Right renal pelvis (tissue), 4 donors: ENCODE measurements around the gene MTCL3.

Experiments used
- DNase-seq, 4 donors: peaks; one replicate each; pipeline ENCODE4 v3.0.0-alpha.2; 2013; ENCODE audit warnings: low read depth in 4 of 4, low spot score in 3 of 4, missing footprints in 1 of 4

Gene MTCL3

GRCh38 chr6:127518710-127519468 lies at the start of gene MTCL3:
TSS of gene MTCL3 (minus strand) at chr6:127519335.
- peak in 3 of 4 donors; percentile 7 to 20 (median 10) for DNase-seq

GRCh38 chr6:127567476-127567875 lies 48.3 kb upstream of the MTCL3 start:
- DNase-seq: no peak

GRCh38 chr6:127566651-127567050 lies 47.5 kb upstream of the MTCL3 start:
- no peak for DNase-seq

GRCh38 chr6:127566119-127566518 lies 47.0 kb upstream of the MTCL3 start:
- no peak for DNase-seq

- peak in 1 of 4 donors; percentile 10 for DNase-seq
Measured at GRCh38 chr6:127564761-127565160, 45.6 kb upstream of the MTCL3 start.

GRCh38 chr6:127561660-127562059 lies 42.5 kb upstream of the MTCL3 start:
- DNase-seq: no peak

- no peak for DNase-seq
Measured at GRCh38 chr6:127554435-127555006, 35.4 kb upstream of the MTCL3 start.

- no peak for DNase-seq
Measured at GRCh38 chr6:127550403-127550802, 31.3 kb upstream of the MTCL3 start.

GRCh38 chr6:127547904-127548649 lies 28.9 kb upstream of the MTCL3 start:
- DNase-seq: no peak

- no peak for DNase-seq
Measured at GRCh38 chr6:127547215-127547614, 28.1 kb upstream of the MTCL3 start.

GRCh38 chr6:127539272-127539671 lies 20.1 kb upstream of the MTCL3 start:
- DNase-seq: no peak

- no peak for DNase-seq
Measured at GRCh38 chr6:127538750-127539264, 19.7 kb upstream of the MTCL3 start.

- no peak for DNase-seq
Measured at GRCh38 chr6:127533736-127534135, 14.6 kb upstream of the MTCL3 start.

- no peak for DNase-seq
Measured at GRCh38 chr6:127533011-127533410, 13.9 kb upstream of the MTCL3 start.

- no peak for DNase-seq
Measured at GRCh38 chr6:127522714-127523113, 3.6 kb upstream of the MTCL3 start.

- DNase-seq: peak in 2 of 4 donors; percentile 10 to 12
Measured at GRCh38 chr6:127520066-127520465, 931 bp upstream of the MTCL3 start.

GRCh38 chr6:127519469-127519785 lies 292 bp upstream of the MTCL3 start:
- no peak for DNase-seq

GRCh38 chr6:127518191-127518709 lies 885 bp downstream of the MTCL3 start:
- DNase-seq: no peak

GRCh38 chr6:127517693-127518092 lies 1.4 kb downstream of the MTCL3 start:
- no peak for DNase-seq

- DNase-seq: peak in 2 of 4 donors; percentile 5 to 18
Measured at GRCh38 chr6:127516662-127517273, 2.4 kb downstream of the MTCL3 start.
